Neutrophil (primary cell): ENCODE measurements around the gene POMC.

Experiments
- H3K27ac ChIP-seq: fragments of 200-600 bp; sonication (generic); 2 replicates; pipeline ENCODE4 v1.5.1; 2016; ENCODE audit warnings: mild to moderate bottlenecking, moderate library complexity
- H3K27me3 ChIP-seq: fragments of 200-600 bp; sonication (generic); 2 replicates; pipeline ENCODE4 v1.6.0; 2016; ENCODE audit warnings: mild to moderate bottlenecking
- H3K36me3 ChIP-seq: fragments of 200-600 bp; sonication (generic); 2 replicates; pipeline ENCODE4 v1.5.1; 2017
- H3K4me1 ChIP-seq, 2 experiments: fragments of 200-600 bp in 1 of 2; sonication (generic) in 1 of 2; 1 replicate in 1 of 2; 2 replicates in 1 of 2; pipeline versions ENCODE4 v1.5.1 to v1.6.1; 2013 to 2016; ENCODE audit warnings: low read depth in 1 of 2, low read length in 1 of 2, mild to moderate bottlenecking in 1 of 2, moderate library complexity in 1 of 2; ENCODE audit not compliant: control insufficient read depth in 1 of 2, insufficient read depth in 1 of 2
- H3K4me3 ChIP-seq, 2 experiments: fragments of 200-600 bp in 1 of 2; sonication (generic) in 1 of 2; 1 replicate in 1 of 2; 2 replicates in 1 of 2; pipeline ENCODE4 v1.5.1; 2013 to 2016; ENCODE audit warnings: low read depth in 1 of 2, low read length in 1 of 2, mild to moderate bottlenecking in 1 of 2, moderate library complexity in 1 of 2
- H3K9me3 ChIP-seq: fragments of 200-600 bp; sonication (generic); 2 replicates; pipeline ENCODE4 v1.5.1; 2016
- CTCF ChIP-seq: fragments of 200-600 bp; sonication (generic); IDR thresholded peaks from 2 replicates; pipeline ENCODE4 v1.5.1; 2016; ENCODE audit warnings: antibody characterized with exemption

POMC gene

GRCh38 chr2:25198576-25198975 lies 30.2 kb upstream of the POMC start:
- Histone ChIP-seq H3K36me3 (no peaks in the 10 kb centered on the region), H3K9me3 (no peaks in the 10 kb centered on the region), H3K27me3 (peaks cover 11% of the 10 kb centered on the region), H3K4me1 (peaks cover 0 to 4% of the 10 kb centered on the region in 2 experiments), H3K27ac (no peak overlapping the region), H3K4me3 (no peak overlapping the region)
- TF ChIP-seq CTCF: no peak

GRCh38 chr2:25198209-25198525 lies 29.8 kb upstream of the POMC start:
- Histone ChIP-seq H3K4me1 (peaks cover 0 to 4% of the 10 kb centered on the region in 2 experiments), H3K27me3 (peaks cover 8% of the 10 kb centered on the region), H3K36me3 (no peaks in the 10 kb centered on the region), H3K4me3 (no peak overlapping the region), H3K9me3 (no peaks in the 10 kb centered on the region), H3K27ac (no peak overlapping the region)
- no peak for TF ChIP-seq CTCF

- Histone ChIP-seq H3K27ac (no peak overlapping the region), H3K27me3 (peaks cover 8% of the 10 kb centered on the region), H3K9me3 (no peaks in the 10 kb centered on the region), H3K36me3 (no peaks in the 10 kb centered on the region), H3K4me3 (no peak overlapping the region), H3K4me1 (peaks cover 0 to 4% of the 10 kb centered on the region in 2 experiments)
- TF ChIP-seq CTCF: no peak
Measured at GRCh38 chr2:25197336-25198208, 29.2 kb upstream of the POMC start.

GRCh38 chr2:25194576-25195122 lies 26.3 kb upstream of the POMC start:
- no peak overlapping the region for H3K4me3 ChIP-seq
- no peak for TF ChIP-seq CTCF
- H3K27me3 ChIP-seq: peaks cover 8% of the 10 kb centered on the region
- no peak overlapping the region for H3K27ac ChIP-seq
- no peaks in the 10 kb centered on the region for H3K9me3 ChIP-seq
- no peaks in the 10 kb centered on the region for H3K36me3 ChIP-seq
- peaks cover 0 to 4% of the 10 kb centered on the region in 2 experiments for H3K4me1 ChIP-seq

- Histone ChIP-seq H3K4me1 (no peaks in the 10 kb centered on the region), H3K36me3 (no peaks in the 10 kb centered on the region), H3K4me3 (no peak overlapping the region), H3K9me3 (no peaks in the 10 kb centered on the region), H3K27me3 (no peaks in the 10 kb centered on the region), H3K27ac (no peak overlapping the region)
- TF ChIP-seq CTCF: no peak
Measured at GRCh38 chr2:25190536-25190935, 22.2 kb upstream of the POMC start.
